Neutrophil (primary cell): ENCODE results near the gene KRT73.

Experiments used
- H3K27ac ChIP-seq: fragments of 200-600 bp; sonication (generic); 2 replicates; pipeline ENCODE4 v1.5.1; 2016; ENCODE audit warnings: mild to moderate bottlenecking, moderate library complexity
- H3K27me3 ChIP-seq: fragments of 200-600 bp; sonication (generic); 2 replicates; pipeline ENCODE4 v1.6.0; 2016; ENCODE audit warnings: mild to moderate bottlenecking
- H3K36me3 ChIP-seq: fragments of 200-600 bp; sonication (generic); 2 replicates; pipeline ENCODE4 v1.5.1; 2017
- H3K4me1 ChIP-seq, 2 experiments: fragments of 200-600 bp in 1 of 2; sonication (generic) in 1 of 2; 1 replicate in 1 of 2; 2 replicates in 1 of 2; pipeline versions ENCODE4 v1.5.1 to v1.6.1; 2013 to 2016; ENCODE audit warnings: low read depth in 1 of 2, low read length in 1 of 2, mild to moderate bottlenecking in 1 of 2, moderate library complexity in 1 of 2; ENCODE audit not compliant: control insufficient read depth in 1 of 2, insufficient read depth in 1 of 2
- H3K4me3 ChIP-seq, 2 experiments: fragments of 200-600 bp in 1 of 2; sonication (generic) in 1 of 2; 1 replicate in 1 of 2; 2 replicates in 1 of 2; pipeline ENCODE4 v1.5.1; 2013 to 2016; ENCODE audit warnings: low read depth in 1 of 2, low read length in 1 of 2, mild to moderate bottlenecking in 1 of 2, moderate library complexity in 1 of 2
- H3K9me3 ChIP-seq: fragments of 200-600 bp; sonication (generic); 2 replicates; pipeline ENCODE4 v1.5.1; 2016
- TF ChIP-seq, protein P1 (sequence below): fragments of 200-600 bp; sonication (generic); IDR thresholded peaks from 2 replicates; pipeline ENCODE4 v1.5.1; 2016; ENCODE audit warnings: antibody characterized with exemption

Gene KRT73

DNA sequence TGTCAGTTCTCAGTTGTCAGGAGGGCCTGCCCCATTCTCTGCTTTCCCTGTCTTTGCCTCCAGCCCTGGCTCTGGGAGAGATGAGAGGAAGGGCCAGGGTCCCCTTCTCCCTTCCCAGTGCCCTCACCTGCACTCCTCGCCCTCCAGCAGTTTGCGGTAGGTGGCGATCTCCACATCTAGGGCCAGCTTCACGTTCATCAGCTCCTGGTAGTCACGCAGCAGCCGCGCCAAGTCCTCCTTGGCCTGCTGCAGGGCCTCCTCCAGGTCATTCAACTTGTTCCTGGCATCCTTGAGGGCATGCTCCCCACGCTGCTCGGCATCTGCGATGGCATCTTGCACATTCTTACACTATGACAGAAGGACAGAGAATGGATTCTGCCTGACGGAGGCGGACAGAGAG is 28.3 kb upstream of the KRT73 start:
- H3K27me3 ChIP-seq, result no peaks in the 10 kb centered on the region
- H3K4me3 ChIP-seq, result no peak overlapping the region
- no peaks in the 10 kb centered on the region for H3K4me1 ChIP-seq
- no peaks in the 10 kb centered on the region for H3K36me3 ChIP-seq
- no peaks in the 10 kb centered on the region for H3K9me3 ChIP-seq
- no peak overlapping the region for H3K27ac ChIP-seq
- TF ChIP-seq, protein P1, sequence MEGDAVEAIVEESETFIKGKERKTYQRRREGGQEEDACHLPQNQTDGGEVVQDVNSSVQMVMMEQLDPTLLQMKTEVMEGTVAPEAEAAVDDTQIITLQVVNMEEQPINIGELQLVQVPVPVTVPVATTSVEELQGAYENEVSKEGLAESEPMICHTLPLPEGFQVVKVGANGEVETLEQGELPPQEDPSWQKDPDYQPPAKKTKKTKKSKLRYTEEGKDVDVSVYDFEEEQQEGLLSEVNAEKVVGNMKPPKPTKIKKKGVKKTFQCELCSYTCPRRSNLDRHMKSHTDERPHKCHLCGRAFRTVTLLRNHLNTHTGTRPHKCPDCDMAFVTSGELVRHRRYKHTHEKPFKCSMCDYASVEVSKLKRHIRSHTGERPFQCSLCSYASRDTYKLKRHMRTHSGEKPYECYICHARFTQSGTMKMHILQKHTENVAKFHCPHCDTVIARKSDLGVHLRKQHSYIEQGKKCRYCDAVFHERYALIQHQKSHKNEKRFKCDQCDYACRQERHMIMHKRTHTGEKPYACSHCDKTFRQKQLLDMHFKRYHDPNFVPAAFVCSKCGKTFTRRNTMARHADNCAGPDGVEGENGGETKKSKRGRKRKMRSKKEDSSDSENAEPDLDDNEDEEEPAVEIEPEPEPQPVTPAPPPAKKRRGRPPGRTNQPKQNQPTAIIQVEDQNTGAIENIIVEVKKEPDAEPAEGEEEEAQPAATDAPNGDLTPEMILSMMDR, result no peak

DNA sequence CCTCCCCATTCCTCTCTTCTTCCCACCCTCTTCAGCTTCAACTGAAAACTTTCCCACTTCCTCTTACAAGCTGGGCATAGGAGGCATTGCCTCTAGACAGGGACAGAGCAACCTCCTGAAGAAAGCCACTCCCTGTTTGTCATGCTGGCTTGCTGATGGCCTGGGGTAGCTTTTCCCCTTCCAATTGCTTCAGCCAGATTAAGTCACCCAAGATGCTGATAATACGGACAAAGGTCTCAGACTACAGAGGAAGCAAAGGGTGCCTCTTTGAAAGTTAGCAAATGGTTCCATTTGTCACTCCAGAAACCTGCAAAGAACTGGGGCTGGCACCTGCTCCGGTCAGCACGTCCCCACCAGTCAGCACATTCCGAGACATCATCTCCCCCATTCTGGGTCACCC is 27.6 kb upstream of the KRT73 start:
- TF ChIP-seq, protein P1, result no peak
- Histone ChIP-seq H3K9me3 (no peaks in the 10 kb centered on the region), H3K27me3 (no peaks in the 10 kb centered on the region), H3K27ac (no peak overlapping the region), H3K36me3 (no peaks in the 10 kb centered on the region), H3K4me1 (no peaks in the 10 kb centered on the region), H3K4me3 (no peak overlapping the region)

DNA sequence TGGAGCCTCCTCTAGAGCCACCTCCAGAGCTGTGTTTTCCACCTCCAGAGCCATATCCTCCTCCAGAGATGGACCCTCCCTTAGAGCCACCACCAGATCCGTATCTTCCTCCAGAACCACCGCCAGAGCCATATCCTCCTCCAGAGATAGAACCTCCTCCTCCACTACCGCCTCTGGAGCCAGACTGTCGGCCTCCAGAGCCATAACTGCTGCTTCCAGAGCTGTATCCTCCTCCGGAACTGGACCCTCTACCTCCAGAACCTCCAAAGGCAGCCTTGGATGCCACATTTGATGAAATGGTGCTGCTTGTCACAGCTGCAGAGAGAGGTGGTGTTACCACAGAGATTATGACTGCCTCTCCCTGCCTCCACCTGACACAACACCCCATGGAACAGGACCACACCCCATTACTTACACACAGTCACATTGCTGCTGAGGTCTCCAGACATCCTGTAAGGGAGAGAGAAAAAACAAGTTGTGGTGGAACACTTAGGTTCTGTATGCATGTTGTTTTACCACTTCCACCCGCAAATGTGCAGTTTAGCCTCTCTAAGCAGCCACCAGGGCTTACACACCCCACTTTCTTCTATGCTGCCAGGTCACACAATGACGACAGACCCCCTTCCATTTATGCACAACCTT is 26.9 kb upstream of the KRT73 start:
- H3K4me3 ChIP-seq, result no peak overlapping the region
- TF ChIP-seq, protein P1, result no peak
- no peaks in the 10 kb centered on the region for H3K9me3 ChIP-seq
- no peaks in the 10 kb centered on the region for H3K4me1 ChIP-seq
- H3K27me3 ChIP-seq, result no peaks in the 10 kb centered on the region
- no peak overlapping the region for H3K27ac ChIP-seq
- no peaks in the 10 kb centered on the region for H3K36me3 ChIP-seq

DNA sequence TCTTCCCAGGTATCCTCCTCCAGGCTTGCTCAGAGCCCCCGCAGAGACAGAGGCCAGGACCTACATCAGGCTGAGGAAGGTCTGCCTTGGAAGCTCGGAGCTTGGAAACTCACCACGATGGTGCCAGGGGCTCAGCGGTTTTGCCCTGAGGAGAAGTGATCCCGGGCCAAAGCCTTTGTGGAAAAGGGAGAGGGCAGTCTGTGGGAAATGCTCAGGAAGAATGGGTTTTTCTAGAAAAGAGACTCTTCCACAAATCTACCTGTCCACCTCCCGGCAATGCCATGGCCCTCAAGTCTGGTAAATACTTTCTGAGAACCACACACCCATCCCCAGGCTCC is 25.7 kb upstream of the KRT73 start:
- H3K27me3 ChIP-seq, result no peaks in the 10 kb centered on the region
- H3K4me3 ChIP-seq, result no peak overlapping the region
- TF ChIP-seq, protein P1, result no peak
- no peak overlapping the region for H3K27ac ChIP-seq
- H3K4me1 ChIP-seq, result no peaks in the 10 kb centered on the region
- no peaks in the 10 kb centered on the region for H3K9me3 ChIP-seq
- no peaks in the 10 kb centered on the region for H3K36me3 ChIP-seq

DNA sequence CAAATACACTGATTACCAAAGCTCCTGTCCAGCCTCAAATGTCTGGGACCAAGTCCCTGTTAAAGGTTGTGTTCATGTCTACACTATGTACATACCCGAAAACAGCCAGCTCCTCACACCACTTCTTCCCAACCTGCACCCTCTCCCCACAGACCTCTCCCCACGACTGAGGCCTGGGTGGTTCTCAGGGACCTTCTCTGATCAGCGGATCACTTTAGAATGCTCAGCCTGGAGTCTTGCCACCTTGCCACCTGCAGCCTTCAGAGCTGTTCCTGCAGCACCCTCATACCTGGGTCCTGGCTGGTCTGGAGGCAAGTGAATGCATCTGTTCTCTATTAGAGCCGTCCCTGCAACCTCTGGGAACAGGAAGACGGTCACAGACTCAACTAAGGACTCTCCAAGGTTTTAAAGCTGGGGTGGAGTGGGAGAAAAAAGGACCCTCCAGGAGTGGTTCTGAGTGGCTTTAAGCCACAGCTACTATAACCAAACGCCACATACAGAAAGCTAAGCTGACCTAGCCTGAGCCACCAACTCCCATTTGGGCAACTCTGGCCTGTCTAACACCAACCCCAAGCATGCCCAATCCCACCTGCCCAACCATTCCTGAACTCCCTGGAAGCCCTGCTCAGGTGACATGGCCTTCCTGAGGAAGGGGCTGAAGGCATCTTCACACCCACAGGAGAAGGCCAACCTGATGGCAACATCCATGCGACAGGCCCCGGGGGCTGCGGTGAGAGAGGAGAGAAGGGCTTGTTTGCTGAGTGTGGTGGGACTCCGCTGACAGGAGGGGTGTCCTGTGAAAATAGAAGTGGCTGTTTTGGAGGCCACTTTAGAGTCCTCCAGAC is 25.1 kb upstream of the KRT73 start:
- H3K4me1 ChIP-seq, result no peaks in the 10 kb centered on the region
- no peaks in the 10 kb centered on the region for H3K36me3 ChIP-seq
- no peaks in the 10 kb centered on the region for H3K9me3 ChIP-seq
- H3K4me3 ChIP-seq, result no peak overlapping the region
- TF ChIP-seq, protein P1, result no peak
- H3K27me3 ChIP-seq, result no peaks in the 10 kb centered on the region
- no peak overlapping the region for H3K27ac ChIP-seq
